ENCODE results near the gene TM4SF18.

TM4SF18 gene

GRCh38 chr3:149283401-149283800 lies 50.0 kb downstream of the TM4SF18 start:
- DNase-seq (ENCODE audit: low read depth): no peak

GRCh38 chr3:149282836-149283235 lies 50.6 kb downstream of the TM4SF18 start:
- no peak for DNase-seq (ENCODE audit: low read depth)

GRCh38 chr3:149282322-149282721 lies 51.1 kb downstream of the TM4SF18 start:
- DNase-seq (ENCODE audit: low read depth): no peak

GRCh38 chr3:149280671-149281349 lies 52.6 kb downstream of the TM4SF18 start:
- DNase-seq (ENCODE audit: low read depth): no peak

- no peak for DNase-seq (ENCODE audit: low read depth)
Measured at GRCh38 chr3:149278911-149279310, 54.5 kb downstream of the TM4SF18 start.

GRCh38 chr3:149277331-149277813 lies 56.1 kb downstream of the TM4SF18 start:
- no peak for DNase-seq (ENCODE audit: low read depth)

GRCh38 chr3:149276619-149277018 lies 56.8 kb downstream of the TM4SF18 start:
- no peak for DNase-seq (ENCODE audit: low read depth)

- no peak for DNase-seq (ENCODE audit: low read depth)
Measured at GRCh38 chr3:149274220-149274619, 59.2 kb downstream of the TM4SF18 start.

GRCh38 chr3:149273096-149273751 lies 60.2 kb downstream of the TM4SF18 start:
- peak; percentile 9 for DNase-seq (ENCODE audit: low read depth)

- no peak for DNase-seq (ENCODE audit: low read depth)
Measured at GRCh38 chr3:149271669-149272068, 61.8 kb downstream of the TM4SF18 start.

- DNase-seq (ENCODE audit: low read depth): no peak
Measured at GRCh38 chr3:149270180-149270579, 63.3 kb downstream of the TM4SF18 start.

GRCh38 chr3:149269687-149270086 lies 63.7 kb downstream of the TM4SF18 start:
- DNase-seq (ENCODE audit: low read depth): no peak

Measured in CMK (cell line).